ENCODE data around the gene FMN1.

DNA sequence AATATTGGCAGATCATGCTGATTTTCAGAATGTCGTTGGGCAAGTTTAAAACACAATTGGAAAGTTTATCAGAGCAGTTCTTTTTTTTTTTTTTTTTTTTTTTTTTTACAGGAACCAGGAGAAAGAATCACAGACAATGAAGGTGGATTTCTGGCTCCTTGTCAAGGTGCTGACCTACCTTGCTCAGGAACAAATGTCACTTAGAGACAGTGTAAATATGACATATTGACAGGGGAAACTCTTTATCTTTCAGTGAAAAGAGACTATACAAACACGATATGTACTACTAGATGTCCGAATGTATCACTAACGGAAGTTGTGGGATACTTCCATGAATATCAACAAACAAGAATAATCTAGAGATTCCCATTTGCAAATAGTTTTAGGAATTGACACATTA is 237.3 kb downstream of the FMN1 start:
- TF ChIP-seq CTCF (IDR thresholded peaks at IDR 0.05) (no peak), POLR2A (IDR thresholded peaks at IDR 0.05) (no peak)

Measured in upper lobe of left lung (tissue), 4 donors.